ENCODE data around the gene TBXAS1.

DNA sequence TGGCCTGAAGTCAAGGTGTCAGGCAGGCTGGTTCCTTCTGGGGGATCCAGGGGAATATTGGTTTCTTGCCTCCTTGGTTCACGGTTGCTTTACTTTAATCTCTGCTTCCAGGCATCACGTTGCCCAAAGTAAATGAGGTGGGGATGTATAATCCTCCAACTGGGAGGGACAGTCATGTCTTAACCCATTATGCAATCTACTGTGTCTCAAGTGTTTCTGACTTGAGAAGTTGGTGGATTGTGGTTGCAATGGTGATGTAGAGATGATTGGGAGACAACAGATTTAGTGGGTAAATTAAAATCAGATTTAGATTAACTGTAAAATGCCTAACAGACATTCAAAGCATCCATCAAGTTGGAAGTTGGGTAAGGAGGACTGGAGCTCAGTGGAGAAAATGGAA lies 32.7 kb downstream of the TBXAS1 start:
- TF ChIP-seq, protein P1, sequence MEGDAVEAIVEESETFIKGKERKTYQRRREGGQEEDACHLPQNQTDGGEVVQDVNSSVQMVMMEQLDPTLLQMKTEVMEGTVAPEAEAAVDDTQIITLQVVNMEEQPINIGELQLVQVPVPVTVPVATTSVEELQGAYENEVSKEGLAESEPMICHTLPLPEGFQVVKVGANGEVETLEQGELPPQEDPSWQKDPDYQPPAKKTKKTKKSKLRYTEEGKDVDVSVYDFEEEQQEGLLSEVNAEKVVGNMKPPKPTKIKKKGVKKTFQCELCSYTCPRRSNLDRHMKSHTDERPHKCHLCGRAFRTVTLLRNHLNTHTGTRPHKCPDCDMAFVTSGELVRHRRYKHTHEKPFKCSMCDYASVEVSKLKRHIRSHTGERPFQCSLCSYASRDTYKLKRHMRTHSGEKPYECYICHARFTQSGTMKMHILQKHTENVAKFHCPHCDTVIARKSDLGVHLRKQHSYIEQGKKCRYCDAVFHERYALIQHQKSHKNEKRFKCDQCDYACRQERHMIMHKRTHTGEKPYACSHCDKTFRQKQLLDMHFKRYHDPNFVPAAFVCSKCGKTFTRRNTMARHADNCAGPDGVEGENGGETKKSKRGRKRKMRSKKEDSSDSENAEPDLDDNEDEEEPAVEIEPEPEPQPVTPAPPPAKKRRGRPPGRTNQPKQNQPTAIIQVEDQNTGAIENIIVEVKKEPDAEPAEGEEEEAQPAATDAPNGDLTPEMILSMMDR (IDR thresholded peaks at IDR 0.05): no peak
- no peak for TF ChIP-seq POLR2A (IDR thresholded peaks at IDR 0.05; ENCODE audit: low read depth)
- no peak for TF ChIP-seq POLR2AphosphoS5 (IDR thresholded peaks at IDR 0.05)
- TF ChIP-seq EP300 (IDR thresholded peaks at IDR 0.05): no peak

All from esophagus muscularis mucosa (tissue), 4 donors.